Measurements from ENCODE around the gene HCFC1R1.

The HCFC1R1 gene

GRCh38 chr16:2982402-2982801 is 41.3 kb downstream of the HCFC1R1 start:
- Histone ChIP-seq H3K4me1 (ENCODE audit: control insufficient read depth, insufficient read depth, low read length) (peaks cover 5% of the 10 kb centered on the region), H3K36me3 (ENCODE audit: control insufficient read depth, insufficient read depth, low read length) (no peaks in the 10 kb centered on the region; the same call in none of the 2 replicates), H3K4me3 (ENCODE audit: low read length) (no peak overlapping the region), H3K9me3 (ENCODE audit: control insufficient read depth, insufficient read depth, low read length) (no peaks in the 10 kb centered on the region), H3K27me3 (ENCODE audit: control insufficient read depth, insufficient read depth, low read length) (no peaks in the 10 kb centered on the region), H3K27ac (ENCODE audit: low read length) (no peak overlapping the region)
- 100% methylated on average over 1 of the region's 5 CpGs for WGBS (ENCODE audit: insufficient coverage, insufficient read length)
- no peak for DNase-seq (ENCODE audit: low read depth, low spot score)

GRCh38 chr16:2981899-2982250 is 41.9 kb downstream of the HCFC1R1 start:
- peaks cover 5% of the 10 kb centered on the region for H3K4me1 ChIP-seq (ENCODE audit: control insufficient read depth, insufficient read depth, low read length)
- H3K27ac ChIP-seq (ENCODE audit: low read length) = peak overlapping the region; percentile 49
- no peaks in the 10 kb centered on the region for H3K9me3 ChIP-seq (ENCODE audit: control insufficient read depth, insufficient read depth, low read length)
- no peak for DNase-seq (ENCODE audit: low read depth, low spot score)
- no peak overlapping the region for H3K4me3 ChIP-seq (ENCODE audit: low read length)
- no peaks in the 10 kb centered on the region for H3K27me3 ChIP-seq (ENCODE audit: control insufficient read depth, insufficient read depth, low read length)
- peaks cover 1% of the 10 kb centered on the region for H3K36me3 ChIP-seq (ENCODE audit: control insufficient read depth, insufficient read depth, low read length)
- no CpG with 5 or more reads among the region's 4 CpGs for WGBS (ENCODE audit: insufficient coverage, insufficient read length)

- H3K27ac ChIP-seq (ENCODE audit: low read length) = peak overlapping the region; percentile 49
- WGBS (ENCODE audit: insufficient coverage, insufficient read length) = no CpG with 5 or more reads among the region's 33 CpGs
- DNase-seq (ENCODE audit: low read depth, low spot score) = no peak
- H3K4me3 ChIP-seq (ENCODE audit: low read length) = no peak overlapping the region; the same call in 1 of the 2 replicates
- H3K36me3 ChIP-seq (ENCODE audit: control insufficient read depth, insufficient read depth, low read length) = peaks cover 5% of the 10 kb centered on the region
- no peaks in the 10 kb centered on the region for H3K27me3 ChIP-seq (ENCODE audit: control insufficient read depth, insufficient read depth, low read length)
- peaks cover 5% of the 10 kb centered on the region; the same call in 1 of the 2 replicates for H3K4me1 ChIP-seq (ENCODE audit: control insufficient read depth, insufficient read depth, low read length)
- H3K9me3 ChIP-seq (ENCODE audit: control insufficient read depth, insufficient read depth, low read length) = no peaks in the 10 kb centered on the region
These were observed 42.4 kb downstream of the HCFC1R1 start for GRCh38 chr16:2981177-2981898.

GRCh38 chr16:2980227-2981176 is 43.2 kb downstream of the HCFC1R1 start, which contains the start of gene PKMYT1:
Gene PKMYT1 (minus strand): TSS chr16:2980446. CDS start chr16:2979657, 789 bp downstream.
- no peaks in the 10 kb centered on the region for H3K27me3 ChIP-seq (ENCODE audit: control insufficient read depth, insufficient read depth, low read length)
- peaks cover 12% of the 10 kb centered on the region for H3K36me3 ChIP-seq (ENCODE audit: control insufficient read depth, insufficient read depth, low read length)
- H3K27ac ChIP-seq (ENCODE audit: low read length) = no peak within 1 kb of the TSS
- no peak for DNase-seq (ENCODE audit: low read depth, low spot score)
- no peaks in the 10 kb centered on the region for H3K9me3 ChIP-seq (ENCODE audit: control insufficient read depth, insufficient read depth, low read length)
- peaks cover 5% of the 10 kb centered on the region; the same call in 1 of the 2 replicates for H3K4me1 ChIP-seq (ENCODE audit: control insufficient read depth, insufficient read depth, low read length)
- peak within 1 kb of the TSS; percentile 88 for H3K4me3 ChIP-seq (ENCODE audit: low read length)
- no CpG with 5 or more reads among the region's 91 CpGs for WGBS (ENCODE audit: insufficient coverage, insufficient read length)

GRCh38 chr16:2979669-2980226 is 44.0 kb downstream of the HCFC1R1 start:
- DNase-seq (ENCODE audit: low read depth, low spot score) = no peak
- Histone ChIP-seq H3K36me3 (ENCODE audit: control insufficient read depth, insufficient read depth, low read length) (peaks cover 20% of the 10 kb centered on the region), H3K27me3 (ENCODE audit: control insufficient read depth, insufficient read depth, low read length) (no peaks in the 10 kb centered on the region), H3K4me3 (ENCODE audit: low read length) (peak overlapping the region; percentile 88), H3K27ac (ENCODE audit: low read length) (no peak overlapping the region), H3K9me3 (ENCODE audit: control insufficient read depth, insufficient read depth, low read length) (no peaks in the 10 kb centered on the region), H3K4me1 (ENCODE audit: control insufficient read depth, insufficient read depth, low read length) (peaks cover 5% of the 10 kb centered on the region; the same call in 1 of the 2 replicates)
- no CpG with 5 or more reads among the region's 43 CpGs for WGBS (ENCODE audit: insufficient coverage, insufficient read length)

- Histone ChIP-seq H3K27me3 (ENCODE audit: control insufficient read depth, insufficient read depth, low read length) (no peaks in the 10 kb centered on the region), H3K4me3 (ENCODE audit: low read length) (no peak overlapping the region), H3K9me3 (ENCODE audit: control insufficient read depth, insufficient read depth, low read length) (no peaks in the 10 kb centered on the region), H3K36me3 (ENCODE audit: control insufficient read depth, insufficient read depth, low read length) (peaks cover 33% of the 10 kb centered on the region), H3K4me1 (ENCODE audit: control insufficient read depth, insufficient read depth, low read length) (peaks cover 3% of the 10 kb centered on the region; the same call in 1 of the 2 replicates), H3K27ac (ENCODE audit: low read length) (no peak overlapping the region)
- no CpG with 5 or more reads among the region's 6 CpGs for WGBS (ENCODE audit: insufficient coverage, insufficient read length)
- DNase-seq (ENCODE audit: low read depth, low spot score) = no peak
These were observed 46.3 kb downstream of the HCFC1R1 start for GRCh38 chr16:2977440-2977839.

- DNase-seq (ENCODE audit: low read depth, low spot score) = no peak
- peaks cover 41% of the 10 kb centered on the region for H3K36me3 ChIP-seq (ENCODE audit: control insufficient read depth, insufficient read depth, low read length)
- no peak overlapping the region for H3K27ac ChIP-seq (ENCODE audit: low read length)
- no peaks in the 10 kb centered on the region for H3K27me3 ChIP-seq (ENCODE audit: control insufficient read depth, insufficient read depth, low read length)
- peaks cover under 1% of the 10 kb centered on the region; the same call in 1 of the 2 replicates for H3K4me1 ChIP-seq (ENCODE audit: control insufficient read depth, insufficient read depth, low read length)
- H3K9me3 ChIP-seq (ENCODE audit: control insufficient read depth, insufficient read depth, low read length) = no peaks in the 10 kb centered on the region
- no CpG with 5 or more reads among the region's 15 CpGs for WGBS (ENCODE audit: insufficient coverage, insufficient read length)
- H3K4me3 ChIP-seq (ENCODE audit: low read length) = no peak overlapping the region
These were observed 47.1 kb downstream of the HCFC1R1 start for GRCh38 chr16:2976673-2977072.

GRCh38 chr16:2976201-2976600 is 47.5 kb downstream of the HCFC1R1 start:
- Histone ChIP-seq H3K36me3 (ENCODE audit: control insufficient read depth, insufficient read depth, low read length) (peaks cover 41% of the 10 kb centered on the region), H3K4me1 (ENCODE audit: control insufficient read depth, insufficient read depth, low read length) (no peaks in the 10 kb centered on the region), H3K27me3 (ENCODE audit: control insufficient read depth, insufficient read depth, low read length) (no peaks in the 10 kb centered on the region), H3K4me3 (ENCODE audit: low read length) (no peak overlapping the region), H3K27ac (ENCODE audit: low read length) (no peak overlapping the region), H3K9me3 (ENCODE audit: control insufficient read depth, insufficient read depth, low read length) (no peaks in the 10 kb centered on the region)
- no peak for DNase-seq (ENCODE audit: low read depth, low spot score)
- WGBS (ENCODE audit: insufficient coverage, insufficient read length) = no CpG with 5 or more reads among the region's 7 CpGs

GRCh38 chr16:2975161-2975795 is 48.5 kb downstream of the HCFC1R1 start:
- no CpG with 5 or more reads among the region's 28 CpGs for WGBS (ENCODE audit: insufficient coverage, insufficient read length)
- Histone ChIP-seq H3K9me3 (ENCODE audit: control insufficient read depth, insufficient read depth, low read length) (no peaks in the 10 kb centered on the region), H3K4me3 (ENCODE audit: low read length) (no peak overlapping the region), H3K4me1 (ENCODE audit: control insufficient read depth, insufficient read depth, low read length) (no peaks in the 10 kb centered on the region), H3K36me3 (ENCODE audit: control insufficient read depth, insufficient read depth, low read length) (peaks cover 41% of the 10 kb centered on the region), H3K27ac (ENCODE audit: low read length) (no peak overlapping the region), H3K27me3 (ENCODE audit: control insufficient read depth, insufficient read depth, low read length) (no peaks in the 10 kb centered on the region)
- no peak for DNase-seq (ENCODE audit: low read depth, low spot score)
